GM13977 (cell line): ENCODE measurements around the gene TGM2.

Source experiments
- DNase-seq: peaks from one replicate; pipeline ENCODE4 v3.0.0; 2012; ENCODE audit warnings: low spot score
- CTCF ChIP-seq: IDR thresholded peaks from 2 replicates; pipeline ENCODE4 v1.5.1; 2012; ENCODE audit warnings: mild to moderate bottlenecking, control low read depth; ENCODE audit not compliant: insufficient read depth; ENCODE audit errors: extremely low read depth, missing control alignments
- in situ Hi-C: fragments of 300-500 bp; cut with MboI; formaldehyde crosslinking; loops from one replicate; pipeline ENCODE4 v1.12.0; 2022; ENCODE audit warnings: low sequenced_read_pairs, low pct_unique_long_range_greater_than_20kb, mixed read lengths, inconsistent platforms; ENCODE audit not compliant: unreplicated experiment

Gene TGM2

GRCh38 chr20:38091441-38092216 lies 73.4 kb downstream of the TGM2 start:
- TF ChIP-seq CTCF = no peak
- in situ Hi-C loops = no loop called here
- DNase-seq = peak; percentile 20

- no peak for DNase-seq
- in situ Hi-C loops = no loop called here
- no peak for TF ChIP-seq CTCF
Observed at GRCh38 chr20:38090061-38090460, 75.0 kb downstream of the TGM2 start.

GRCh38 chr20:38089500-38089899 lies 75.6 kb downstream of the TGM2 start:
- TF ChIP-seq CTCF = no peak
- in situ Hi-C loops = no loop called here
- DNase-seq = no peak

GRCh38 chr20:38085026-38085425 lies 80.0 kb downstream of the TGM2 start:
- in situ Hi-C loops = no loop called here
- no peak for TF ChIP-seq CTCF
- DNase-seq = no peak

- no peak for DNase-seq
- in situ Hi-C loops = no loop called here
- no peak for TF ChIP-seq CTCF
Observed at GRCh38 chr20:38084425-38084951, 80.6 kb downstream of the TGM2 start.

- no peak for TF ChIP-seq CTCF
- in situ Hi-C loops = no loop called here
Observed at GRCh38 chr20:38083338-38084048, 81.6 kb downstream of the TGM2 start.

More at GRCh38 chr20:38083338-38084048, 81.6 kb downstream of the TGM2 start:
- DNase-seq = no peak
